Endothelial cell of umbilical vein (primary cell): ENCODE measurements around the gene DEGS1. TPM values are rescaled to one million over a fixed set of nuclear protein-coding genes. Genes with fewer than 3 reads are reported as not detected.

Source experiments
- BruUV-seq: library from RNA; stranded (reverse); fragments of 400-500 nt; replicated peaks from 2 replicates; lab custom pipeline; 2021; lab: Mats Ljungman, UMichigan
- CTCF ChIA-PET: fragments of 300-600, 350-600 bp; sonication (Branson Sonifier 250); formaldehyde crosslinking; loops from one replicate; lab custom pipeline; 2021; ENCODE audit warnings: antibody characterized with exemption, inconsistent platforms; lab: Charles Lee
- POLR2A ChIA-PET: fragments of 300-600, 350-600 bp; sonication (Branson Sonifier 250); formaldehyde crosslinking; loops from one replicate; lab custom pipeline; 2021; ENCODE audit warnings: antibody characterized with exemption, inconsistent platforms; lab: Charles Lee
- DNase-seq: peaks from one replicate; pipeline ENCODE4 v3.0.0-alpha.2; 2011; ENCODE audit warnings: low read depth, low spot score
- FAIRE-seq: peaks from 2 replicates; lab custom pipeline; 2011; peaks lifted over from hg19 to GRCh38; lab: Jason Lieb, UNC
- H2AFZ ChIP-seq: 2 replicates; pipeline ENCODE4 v1.6.0; 2012; ENCODE audit warnings: low read depth, low read length, control low read depth, inconsistent platforms
- H3K27ac ChIP-seq: 2 replicates; pipeline ENCODE4 v1.5.1; 2011; ENCODE audit warnings: low read depth, mild to moderate bottlenecking, control low read depth, low read length, moderate library complexity; ENCODE audit not compliant: insufficient read depth
- H3K27me3 ChIP-seq, 2 experiments: 2 replicates each; pipeline versions ENCODE4 v1.6.0 to v1.6.1; 2011; ENCODE audit warnings: low read length in 2 of 2, mixed read lengths in 1 of 2; ENCODE audit not compliant: control insufficient read depth in 2 of 2, insufficient read depth in 2 of 2
- H3K36me3 ChIP-seq, 2 experiments: 2 replicates in 1 of 2; 3 replicates in 1 of 2; pipeline ENCODE4 v1.5.1; 2011; ENCODE audit warnings: low read length in 2 of 2, mild to moderate bottlenecking in 1 of 2, moderate library complexity in 1 of 2; ENCODE audit not compliant: control insufficient read depth in 2 of 2, insufficient read depth in 2 of 2; ENCODE audit errors: extremely low read depth in 1 of 2
- H3K4me1 ChIP-seq: 3 replicates; pipeline ENCODE4 v1.5.1; 2011; ENCODE audit warnings: mild to moderate bottlenecking, low read length; ENCODE audit not compliant: control insufficient read depth, insufficient read depth; ENCODE audit errors: extremely low read depth
- H3K4me2 ChIP-seq: 2 replicates; pipeline ENCODE4 v1.6.1; 2011; ENCODE audit warnings: low read length, control low read depth, mixed read lengths; ENCODE audit not compliant: insufficient read depth
- H3K4me3 ChIP-seq, 3 experiments: fragments of 200-600 bp in 1 of 3; sonication (generic), shearing (Covaris generic) in 1 of 3; replicated peaks in 1 of 3; 2 replicates each; pipeline ENCODE4 v1.5.1; 2011 to 2016; ENCODE audit warnings: control low read depth in 3 of 3, low read length in 3 of 3, mild to moderate bottlenecking in 2 of 3, inconsistent platforms in 1 of 3, low read depth in 1 of 3, moderate library complexity in 1 of 3; ENCODE audit not compliant: insufficient read depth in 1 of 3
- H3K79me2 ChIP-seq: 2 replicates; pipeline ENCODE4 v1.6.0; 2012; ENCODE audit warnings: low read length, inconsistent platforms; ENCODE audit not compliant: control insufficient read depth, insufficient read depth
- H3K9ac ChIP-seq: replicated peaks from 2 replicates; pipeline ENCODE3; 2011; ENCODE audit warnings: low read length, control low read depth; ENCODE audit not compliant: insufficient read depth; ENCODE audit errors: extremely low read depth
- H3K9me1 ChIP-seq: replicated peaks from 3 replicates; pipeline ENCODE4 v1.6.0; 2011; ENCODE audit warnings: mild to moderate bottlenecking, low read length; ENCODE audit not compliant: control insufficient read depth, insufficient read depth; ENCODE audit errors: extremely low read depth
- H3K9me3 ChIP-seq: replicated peaks from 2 replicates; pipeline ENCODE4 v1.5.1; 2012; ENCODE audit warnings: low read length, inconsistent platforms; ENCODE audit not compliant: control insufficient read depth, insufficient read depth
- H4K20me1 ChIP-seq: replicated peaks from 2 replicates; pipeline ENCODE3; 2011; ENCODE audit warnings: mild to moderate bottlenecking, low read length; ENCODE audit not compliant: control insufficient read depth, insufficient read depth; ENCODE audit errors: extremely low read depth
- EZH2 ChIP-seq: IDR thresholded peaks from 2 replicates; pipeline ENCODE4 v1.6.1; 2012; ENCODE audit warnings: borderline replicate concordance, low read depth, mild to moderate bottlenecking, moderate library complexity, low read length, inconsistent platforms; ENCODE audit not compliant: severe bottlenecking
- FOS ChIP-seq: IDR thresholded peaks from 2 replicates; pipeline ENCODE4 v1.6.1; 2011; ENCODE audit warnings: mild to moderate bottlenecking, low read length, moderate library complexity, borderline replicate concordance; ENCODE audit not compliant: insufficient read depth
- GATA2 ChIP-seq: IDR thresholded peaks from 2 replicates; pipeline ENCODE4 v1.7.0; 2011; ENCODE audit warnings: low read depth, mild to moderate bottlenecking, moderate library complexity, mixed read lengths, low read length; ENCODE audit not compliant: insufficient read length, insufficient read depth
- JUN ChIP-seq: IDR thresholded peaks from 2 replicates; pipeline ENCODE4 v1.6.1; 2011; ENCODE audit warnings: borderline replicate concordance, low read depth; ENCODE audit not compliant: insufficient read length, insufficient read depth
- MYC ChIP-seq: IDR thresholded peaks from one replicate; pipeline ENCODE4 v1.6.1; 2011; ENCODE audit warnings: mild to moderate bottlenecking, low read depth, low read length
- POLR2A ChIP-seq: IDR thresholded peaks from 2 replicates; pipeline ENCODE4 v1.6.1; 2012; ENCODE audit warnings: low read depth, mild to moderate bottlenecking, control low read depth, low read length
- POLR2AphosphoS5 ChIP-seq: IDR thresholded peaks from 2 replicates; pipeline ENCODE4 v1.6.1; 2012; ENCODE audit warnings: low read depth, mild to moderate bottlenecking, control low read depth, low read length, moderate library complexity; ENCODE audit not compliant: insufficient read depth
- dilution Hi-C: fragments of 300-500 bp; cut with MboI; formaldehyde crosslinking; loops from one replicate; pipeline ENCODE4 v1.15.0; 2019; ENCODE audit warnings: low sequenced_read_pairs; ENCODE audit not compliant: extremely low pct_ligation_motif_present
- intact Hi-C: fragments of 100-400 bp; cut with micrococcal nuclease; formaldehyde crosslinking; loops from one replicate; pipeline ENCODE4 v1.10.0; 2022
- polyA plus RNA-seq, 4 experiments: library from polyadenylated mRNA; depleted of rRNA in 3 of 4; stranded (reverse) in 3 of 4; unstranded in 1 of 4; fragments of >200 nt; gene quantifications; 2 replicates each; pipeline versions ENCODE4 v1.2.1 to v1.2.3, GENCODE V29; 2011 to 2012; ENCODE audit warnings: missing spikeins in 1 of 4
- total RNA-seq: library from RNA; stranded (reverse); gene quantifications from 2 replicates; pipeline ENCODE4 v1.2.3, GENCODE V29; 2021
- TF ChIP-seq, protein P1 (sequence below), 2 donors: IDR thresholded peaks; 1 replicate in 1 of 2; 2 replicates in 1 of 2; pipeline ENCODE4 v1.5.1; 2011; ENCODE audit warnings: low read length in 2 of 2, mild to moderate bottlenecking in 2 of 2, moderate library complexity in 2 of 2, control low read depth in 1 of 2, inconsistent platforms in 1 of 2, low read depth in 1 of 2; ENCODE audit not compliant: insufficient read depth in 1 of 2; ENCODE audit errors: extremely low read depth in 1 of 2
- TF ChIP-seq, protein P2 (sequence below): IDR thresholded peaks from 2 replicates; pipeline ENCODE4 v1.6.1; 2011; ENCODE audit not compliant: insufficient read depth, insufficient read length

Gene DEGS1
- total and polyA plus RNA-seq, 2 donors (not counting 3 experiments of a cell fraction or from before 2014, with no cell fraction given): 85.8 to 137 TPM

- H4K20me1 ChIP-seq: no peaks in the 10 kb centered on the region
- DNase-seq (peak; percentile 40), FAIRE-seq (no peak)
- H3K79me2 ChIP-seq: no peaks in the 10 kb centered on the region
- ChIA-PET CTCF (interaction anchor here (0.7 to 2.7 kb wide), 3 partner anchors 162 to 752 kb away, joined by 3 to 12 read pairs (median 3); no protein-coding TSS in a partner anchor), POLR2A (no interaction called here)
- H3K4me1 ChIP-seq: peaks cover 11% of the 10 kb centered on the region
- dilution Hi-C loops (no loop called here), intact Hi-C loops (no loop called here)
- H2AFZ ChIP-seq: no peak overlapping the region
- no peaks in the 10 kb centered on the region for H3K36me3 ChIP-seq
- BruUV-seq: no TSS peak
- TF ChIP-seq JUN (peak; percentile 8), EZH2 (no peak)
- TF ChIP-seq, protein P1, sequence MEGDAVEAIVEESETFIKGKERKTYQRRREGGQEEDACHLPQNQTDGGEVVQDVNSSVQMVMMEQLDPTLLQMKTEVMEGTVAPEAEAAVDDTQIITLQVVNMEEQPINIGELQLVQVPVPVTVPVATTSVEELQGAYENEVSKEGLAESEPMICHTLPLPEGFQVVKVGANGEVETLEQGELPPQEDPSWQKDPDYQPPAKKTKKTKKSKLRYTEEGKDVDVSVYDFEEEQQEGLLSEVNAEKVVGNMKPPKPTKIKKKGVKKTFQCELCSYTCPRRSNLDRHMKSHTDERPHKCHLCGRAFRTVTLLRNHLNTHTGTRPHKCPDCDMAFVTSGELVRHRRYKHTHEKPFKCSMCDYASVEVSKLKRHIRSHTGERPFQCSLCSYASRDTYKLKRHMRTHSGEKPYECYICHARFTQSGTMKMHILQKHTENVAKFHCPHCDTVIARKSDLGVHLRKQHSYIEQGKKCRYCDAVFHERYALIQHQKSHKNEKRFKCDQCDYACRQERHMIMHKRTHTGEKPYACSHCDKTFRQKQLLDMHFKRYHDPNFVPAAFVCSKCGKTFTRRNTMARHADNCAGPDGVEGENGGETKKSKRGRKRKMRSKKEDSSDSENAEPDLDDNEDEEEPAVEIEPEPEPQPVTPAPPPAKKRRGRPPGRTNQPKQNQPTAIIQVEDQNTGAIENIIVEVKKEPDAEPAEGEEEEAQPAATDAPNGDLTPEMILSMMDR (IDR thresholded peaks at IDR 0.05; ENCODE audit: extremely low read depth in 1 of 2, insufficient read depth in 1 of 2, low read depth in 1 of 2, low read length in 2 of 2): peak; percentile 29 to 47
- H3K4me3 ChIP-seq: no peak overlapping the region
- H3K4me2 ChIP-seq: no peak overlapping the region
- no peak overlapping the region for H3K9ac ChIP-seq
- peaks cover 0 to 3% of the 10 kb centered on the region in 2 experiments for H3K27me3 ChIP-seq
- H3K9me3 ChIP-seq: no peaks in the 10 kb centered on the region
- no peak overlapping the region for H3K27ac ChIP-seq
- no peaks in the 10 kb centered on the region for H3K9me1 ChIP-seq
Measured at GRCh38 chr1:224170748-224171478, 12.1 kb upstream of the DEGS1 start.

GRCh38 chr1:224172229-224172628 is 10.8 kb upstream of the DEGS1 start:
- ChIA-PET CTCF (interaction anchor here (1.4 kb wide), 1 partner anchor 161 kb away, joined by 3 read pairs; no protein-coding TSS in a partner anchor), POLR2A (no interaction called here)
- no peak for DNase-seq
- dilution Hi-C loops: no loop called here
- Histone ChIP-seq H3K9me1 (no peaks in the 10 kb centered on the region), H3K27me3 (peaks cover 0 to 3% of the 10 kb centered on the region in 2 experiments), H3K4me3 (no peak overlapping the region), H3K4me1 (peaks cover 11% of the 10 kb centered on the region), H3K4me2 (no peak overlapping the region), H2AFZ (no peak overlapping the region), H3K27ac (no peak overlapping the region), H3K9me3 (no peaks in the 10 kb centered on the region), H3K9ac (no peak overlapping the region), H3K79me2 (no peaks in the 10 kb centered on the region), H4K20me1 (no peaks in the 10 kb centered on the region), H3K36me3 (no peaks in the 10 kb centered on the region)
- no TSS peak for BruUV-seq
- intact Hi-C loops: no loop called here
- no peak for FAIRE-seq
- TF ChIP-seq MYC: no peak
- TF ChIP-seq, protein P1 (IDR thresholded peaks at IDR 0.05; ENCODE audit: extremely low read depth in 1 of 2, insufficient read depth in 1 of 2, low read depth in 1 of 2, low read length in 2 of 2): no peak
- no peak for TF ChIP-seq POLR2A
- no peak for TF ChIP-seq GATA2
- TF ChIP-seq POLR2AphosphoS5: no peak
- TF ChIP-seq JUN: no peak
- no peak for TF ChIP-seq FOS
- TF ChIP-seq, protein P2, sequence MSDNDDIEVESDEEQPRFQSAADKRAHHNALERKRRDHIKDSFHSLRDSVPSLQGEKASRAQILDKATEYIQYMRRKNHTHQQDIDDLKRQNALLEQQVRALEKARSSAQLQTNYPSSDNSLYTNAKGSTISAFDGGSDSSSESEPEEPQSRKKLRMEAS: no peak
- no peak for TF ChIP-seq EZH2
